ENCODE measurements around the gene OR10P1.

OR10P1 gene

GRCh38 chr12:55658212-55658611 is 21.5 kb downstream of the OR10P1 start:
- Histone ChIP-seq H3K36me3 (replicated peaks) (no peaks in the 10 kb centered on the region), H3K4me3 (no peak overlapping the region), H3K27me3 (ENCODE audit: low read depth) (peaks cover 4% of the 10 kb centered on the region; the same call in 1 of the 2 replicates), H3K4me1 (no peaks in the 10 kb centered on the region), H3K9me3 (no peaks in the 10 kb centered on the region)
- in situ Hi-C loops (cut with MboI; ENCODE audit: low sequenced_read_pairs) = no loop called here
- DNase-seq (ENCODE audit: low spot score in 2 of 2) = no peak

DNA sequence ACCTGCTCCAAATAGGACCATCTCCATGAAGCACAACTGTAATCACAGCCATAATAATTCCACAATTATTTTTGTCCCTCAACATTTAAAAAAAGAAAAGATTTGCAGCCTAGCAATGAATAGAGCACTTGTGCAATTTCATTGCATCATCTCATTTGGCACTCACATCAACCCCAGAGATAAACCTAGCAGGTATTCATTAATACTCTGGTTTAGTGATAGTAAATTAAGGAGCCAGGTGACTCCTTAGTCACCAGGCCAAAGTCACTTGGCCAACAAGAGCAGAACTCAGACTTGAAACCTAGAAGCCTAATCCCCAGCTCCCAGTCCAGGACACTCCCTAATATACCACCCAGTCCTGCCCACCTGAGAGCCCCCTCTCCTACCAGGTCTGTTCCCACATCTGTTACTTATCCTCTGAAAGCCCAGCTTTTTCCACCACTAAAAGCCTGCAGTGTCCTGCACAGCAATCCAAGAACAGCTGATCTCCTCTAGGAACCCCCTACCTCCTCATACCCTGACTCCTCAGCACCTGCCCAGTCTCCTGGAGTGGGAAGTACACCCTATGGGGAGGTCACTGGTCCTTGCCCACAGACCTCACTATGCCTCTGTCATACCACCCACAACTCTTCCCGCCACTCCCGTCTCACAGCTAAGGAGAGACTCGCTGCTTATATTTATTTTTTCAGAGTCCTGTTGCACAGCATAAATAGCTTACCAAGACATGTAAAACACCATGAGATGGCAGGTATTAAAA is 22.1 kb downstream of the OR10P1 start:
- Histone ChIP-seq H3K4me1 (no peaks in the 10 kb centered on the region), H3K27me3 (ENCODE audit: low read depth) (peaks cover 4% of the 10 kb centered on the region; the same call in 1 of the 2 replicates), H3K9me3 (no peaks in the 10 kb centered on the region), H3K4me3 (no peak overlapping the region), H3K36me3 (replicated peaks) (no peaks in the 10 kb centered on the region)
- in situ Hi-C loops (cut with MboI; ENCODE audit: low sequenced_read_pairs) = no loop called here
- DNase-seq (ENCODE audit: low spot score in 2 of 2) = no peak

GRCh38 chr12:55659486-55660385 is 23.0 kb downstream of the OR10P1 start:
- Histone ChIP-seq H3K9me3 (no peaks in the 10 kb centered on the region), H3K4me3 (no peak overlapping the region), H3K36me3 (replicated peaks) (no peaks in the 10 kb centered on the region), H3K4me1 (no peaks in the 10 kb centered on the region), H3K27me3 (ENCODE audit: low read depth) (peaks cover 4% of the 10 kb centered on the region; the same call in 1 of the 2 replicates)
- in situ Hi-C loops (cut with MboI; ENCODE audit: low sequenced_read_pairs) = no loop called here
- DNase-seq (ENCODE audit: low spot score in 2 of 2) = no peak

DNA sequence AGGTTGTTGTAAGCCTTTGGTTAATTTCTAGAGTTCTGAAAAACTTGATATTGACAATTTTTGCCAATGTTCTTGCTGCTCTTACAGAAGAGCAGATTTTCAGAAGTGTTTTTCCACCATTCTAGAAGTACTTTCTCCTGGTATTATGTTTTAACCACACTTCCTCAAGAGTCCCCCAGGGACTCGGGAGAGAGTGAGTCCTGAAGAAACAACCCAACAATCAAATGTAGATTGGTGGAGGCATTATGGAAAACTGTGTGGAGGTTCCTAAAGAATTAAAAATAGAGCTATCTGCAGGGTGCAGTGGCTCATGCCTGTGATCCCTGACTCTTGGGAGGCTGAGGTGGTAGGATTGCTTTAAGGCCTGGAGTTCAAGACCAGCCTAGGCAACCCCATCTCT is 26.7 kb downstream of the OR10P1 start:
- Histone ChIP-seq H3K4me1 (no peaks in the 10 kb centered on the region), H3K36me3 (replicated peaks) (no peaks in the 10 kb centered on the region), H3K9me3 (no peaks in the 10 kb centered on the region), H3K27me3 (ENCODE audit: low read depth) (no peaks in the 10 kb centered on the region; the same call in 1 of the 2 replicates), H3K4me3 (no peak overlapping the region)
- no peak for DNase-seq (ENCODE audit: low spot score in 2 of 2)
- in situ Hi-C loops (cut with MboI; ENCODE audit: low sequenced_read_pairs) = no loop called here

DNA sequence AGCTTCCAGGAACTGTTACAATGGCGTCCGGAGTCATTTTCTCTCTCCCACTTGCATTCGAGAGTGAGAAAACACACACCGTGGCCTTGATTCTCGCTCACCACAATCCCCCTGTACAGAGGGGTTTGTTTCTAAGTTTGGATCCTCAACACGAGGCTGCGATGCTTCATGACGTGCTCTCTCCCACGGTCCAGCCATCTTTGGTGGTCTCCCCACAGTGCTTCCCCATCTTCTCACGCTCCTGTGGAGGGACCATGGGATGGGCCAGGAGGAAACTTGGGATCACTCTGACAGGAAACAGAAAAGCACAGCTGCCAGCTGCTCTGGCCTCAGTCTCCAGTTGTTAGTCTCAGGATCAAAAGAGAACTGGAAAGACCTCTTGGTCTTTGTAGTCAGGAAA is 28.1 kb downstream of the OR10P1 start:
- Histone ChIP-seq H3K9me3 (no peaks in the 10 kb centered on the region), H3K36me3 (replicated peaks) (no peaks in the 10 kb centered on the region), H3K27me3 (ENCODE audit: low read depth) (no peaks in the 10 kb centered on the region; the same call in 1 of the 2 replicates), H3K4me1 (no peaks in the 10 kb centered on the region), H3K4me3 (no peak overlapping the region)
- no peak for DNase-seq (ENCODE audit: low spot score in 2 of 2)
- in situ Hi-C loops (cut with MboI; ENCODE audit: low sequenced_read_pairs) = no loop called here

DNA sequence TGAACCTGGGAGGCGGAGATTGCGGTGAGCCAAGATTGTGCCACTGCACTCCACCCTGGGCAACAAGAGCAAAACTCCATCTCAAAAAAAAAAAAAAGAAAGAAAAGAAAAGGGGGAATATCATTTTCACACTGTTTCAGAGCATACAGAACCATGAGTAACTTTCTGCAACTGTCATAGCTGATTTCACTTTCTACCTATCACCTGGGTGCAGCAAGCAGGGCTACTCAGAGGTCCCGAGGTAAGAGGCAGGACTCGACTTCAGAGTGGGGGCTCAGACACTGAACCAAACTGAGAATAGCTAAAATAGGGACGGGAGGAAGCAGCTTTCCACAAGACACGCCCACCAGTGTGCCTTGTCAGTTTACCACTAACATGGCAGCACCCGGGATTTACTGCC is 29.8 kb downstream of the OR10P1 start:
- no peak for DNase-seq (ENCODE audit: low spot score in 2 of 2)
- Histone ChIP-seq H3K27me3 (ENCODE audit: low read depth) (no peaks in the 10 kb centered on the region; the same call in 1 of the 2 replicates), H3K36me3 (replicated peaks) (no peaks in the 10 kb centered on the region), H3K4me1 (no peaks in the 10 kb centered on the region), H3K4me3 (no peak overlapping the region), H3K9me3 (no peaks in the 10 kb centered on the region)
- in situ Hi-C loops (cut with MboI; ENCODE audit: low sequenced_read_pairs) = no loop called here

- no peak for DNase-seq (ENCODE audit: low spot score in 2 of 2)
- Histone ChIP-seq H3K36me3 (replicated peaks) (no peaks in the 10 kb centered on the region), H3K27me3 (ENCODE audit: low read depth) (no peaks in the 10 kb centered on the region; the same call in 1 of the 2 replicates), H3K4me3 (no peak overlapping the region), H3K9me3 (no peaks in the 10 kb centered on the region), H3K4me1 (no peaks in the 10 kb centered on the region)
- in situ Hi-C loops (cut with MboI; ENCODE audit: low sequenced_read_pairs) = no loop called here
Observed at GRCh38 chr12:55670276-55670675, 33.6 kb downstream of the OR10P1 start.

DNA sequence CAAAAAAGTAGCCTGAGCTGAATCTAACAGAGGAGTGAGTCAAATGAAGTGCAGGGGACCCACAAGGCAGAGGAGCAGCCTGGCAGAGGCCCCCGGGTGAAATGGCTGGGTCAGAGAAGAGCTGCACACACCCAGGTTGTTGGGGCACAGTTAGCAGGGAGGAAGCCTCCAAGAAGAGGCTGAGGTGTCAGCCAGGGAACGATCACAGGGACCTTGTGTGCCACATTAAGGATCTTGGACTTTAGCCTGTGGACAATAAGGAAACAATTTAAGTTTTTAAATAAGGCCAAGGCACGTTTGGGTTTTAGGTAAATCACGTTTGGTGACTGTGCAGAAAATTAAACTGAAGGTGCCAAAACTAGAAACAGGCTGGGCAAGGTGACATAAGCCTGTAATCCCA is 35.1 kb downstream of the OR10P1 start:
- no peak for DNase-seq (ENCODE audit: low spot score in 2 of 2)
- Histone ChIP-seq H3K4me1 (no peaks in the 10 kb centered on the region), H3K9me3 (no peaks in the 10 kb centered on the region), H3K36me3 (replicated peaks) (no peaks in the 10 kb centered on the region), H3K4me3 (no peak overlapping the region), H3K27me3 (ENCODE audit: low read depth) (no peaks in the 10 kb centered on the region; the same call in 1 of the 2 replicates)
- in situ Hi-C loops (cut with MboI; ENCODE audit: low sequenced_read_pairs) = no loop called here

DNA sequence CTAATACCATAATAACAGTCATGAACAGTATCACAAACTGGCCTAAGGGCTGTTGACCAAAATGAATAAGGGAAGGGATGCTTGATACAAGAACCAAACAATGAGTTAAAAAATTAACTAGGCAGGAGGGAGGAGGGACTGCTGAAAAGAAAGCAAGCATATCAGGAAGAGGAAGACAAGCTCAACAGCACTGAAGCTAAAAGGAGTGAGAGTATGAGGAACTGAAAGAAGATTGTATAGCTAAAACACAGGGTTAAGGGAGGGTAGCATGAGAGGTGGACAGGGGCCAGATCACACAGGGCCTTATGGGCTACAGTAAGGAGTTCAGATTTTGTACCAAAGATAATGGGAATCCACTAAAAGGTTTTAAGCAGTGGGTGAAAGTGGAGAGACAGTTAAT is 36.9 kb downstream of the OR10P1 start:
- no peaks in the 10 kb centered on the region for H3K36me3 ChIP-seq (replicated peaks)
- DNase-seq (ENCODE audit: low spot score in 2 of 2) = no peak
- in situ Hi-C loops (cut with MboI; ENCODE audit: low sequenced_read_pairs) = no loop called here
- no peaks in the 10 kb centered on the region; the same call in 1 of the 2 replicates for H3K27me3 ChIP-seq (ENCODE audit: low read depth)
- no peaks in the 10 kb centered on the region for H3K9me3 ChIP-seq
- no peaks in the 10 kb centered on the region for H3K4me1 ChIP-seq
- no peak overlapping the region for H3K4me3 ChIP-seq

GRCh38 chr12:55675666-55676065 is 39.0 kb downstream of the OR10P1 start:
- H3K4me3 ChIP-seq = no peak overlapping the region
- no peak for DNase-seq (ENCODE audit: low spot score in 2 of 2)
- in situ Hi-C loops (cut with MboI; ENCODE audit: low sequenced_read_pairs) = no loop called here

DNA sequence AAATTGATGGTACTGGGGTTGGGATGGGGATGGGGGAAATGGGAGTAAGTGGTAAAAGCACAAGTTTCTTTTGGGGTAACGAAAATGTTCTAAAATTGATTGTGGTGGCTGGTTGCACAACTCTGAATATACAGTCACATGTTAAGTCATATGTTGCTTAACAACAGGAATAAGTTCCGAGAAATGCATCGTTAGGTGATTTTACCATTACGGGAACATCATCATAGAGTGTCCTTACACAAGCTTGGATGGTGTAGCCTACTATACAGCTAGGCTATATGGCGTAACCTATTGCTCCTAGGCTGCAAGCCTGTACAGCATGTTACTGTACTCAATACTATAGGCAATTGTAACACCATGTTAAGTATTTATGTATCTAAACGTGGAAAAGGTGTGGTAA is 40.0 kb downstream of the OR10P1 start:
- Histone ChIP-seq H3K4me3 (no peak overlapping the region), H3K4me1 (no peaks in the 10 kb centered on the region), H3K9me3 (no peaks in the 10 kb centered on the region), H3K27me3 (ENCODE audit: low read depth) (no peaks in the 10 kb centered on the region; the same call in 1 of the 2 replicates), H3K36me3 (replicated peaks) (no peaks in the 10 kb centered on the region)
- in situ Hi-C loops (cut with MboI; ENCODE audit: low sequenced_read_pairs) = no loop called here
- no peak for DNase-seq (ENCODE audit: low spot score in 2 of 2)

More at GRCh38 chr12:55675666-55676065, 39.0 kb downstream of the OR10P1 start:
- no peaks in the 10 kb centered on the region; the same call in 1 of the 2 replicates for H3K27me3 ChIP-seq (ENCODE audit: low read depth)
- no peaks in the 10 kb centered on the region for H3K36me3 ChIP-seq (replicated peaks)
- no peaks in the 10 kb centered on the region for H3K4me1 ChIP-seq
- H3K9me3 ChIP-seq = no peaks in the 10 kb centered on the region

DNA sequence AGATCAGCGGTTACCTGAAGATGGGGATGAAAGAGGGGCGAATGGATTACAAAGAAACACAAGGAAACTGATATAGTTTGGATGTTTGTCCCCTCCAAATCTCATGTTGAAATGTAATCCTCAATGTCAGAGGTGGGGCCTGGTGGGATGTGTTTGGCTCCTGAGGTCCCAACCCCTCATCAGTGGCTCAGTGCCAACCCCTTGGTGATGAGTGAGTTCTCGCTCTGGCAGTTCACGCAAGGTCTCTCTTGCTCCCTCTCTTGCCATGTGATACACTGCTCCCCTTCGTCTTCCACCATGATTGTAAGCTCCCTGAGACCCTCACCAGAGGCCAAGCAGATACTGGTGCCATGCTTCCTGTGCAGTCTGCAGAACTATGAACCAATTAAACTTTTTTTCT is 43.0 kb downstream of the OR10P1 start:
- Histone ChIP-seq H3K9me3 (no peaks in the 10 kb centered on the region), H3K27me3 (ENCODE audit: low read depth) (no peaks in the 10 kb centered on the region), H3K4me3 (no peak overlapping the region), H3K4me1 (no peaks in the 10 kb centered on the region), H3K36me3 (replicated peaks) (no peaks in the 10 kb centered on the region)
- no peak for DNase-seq (ENCODE audit: low spot score in 2 of 2)
- in situ Hi-C loops (cut with MboI; ENCODE audit: low sequenced_read_pairs) = no loop called here

DNA sequence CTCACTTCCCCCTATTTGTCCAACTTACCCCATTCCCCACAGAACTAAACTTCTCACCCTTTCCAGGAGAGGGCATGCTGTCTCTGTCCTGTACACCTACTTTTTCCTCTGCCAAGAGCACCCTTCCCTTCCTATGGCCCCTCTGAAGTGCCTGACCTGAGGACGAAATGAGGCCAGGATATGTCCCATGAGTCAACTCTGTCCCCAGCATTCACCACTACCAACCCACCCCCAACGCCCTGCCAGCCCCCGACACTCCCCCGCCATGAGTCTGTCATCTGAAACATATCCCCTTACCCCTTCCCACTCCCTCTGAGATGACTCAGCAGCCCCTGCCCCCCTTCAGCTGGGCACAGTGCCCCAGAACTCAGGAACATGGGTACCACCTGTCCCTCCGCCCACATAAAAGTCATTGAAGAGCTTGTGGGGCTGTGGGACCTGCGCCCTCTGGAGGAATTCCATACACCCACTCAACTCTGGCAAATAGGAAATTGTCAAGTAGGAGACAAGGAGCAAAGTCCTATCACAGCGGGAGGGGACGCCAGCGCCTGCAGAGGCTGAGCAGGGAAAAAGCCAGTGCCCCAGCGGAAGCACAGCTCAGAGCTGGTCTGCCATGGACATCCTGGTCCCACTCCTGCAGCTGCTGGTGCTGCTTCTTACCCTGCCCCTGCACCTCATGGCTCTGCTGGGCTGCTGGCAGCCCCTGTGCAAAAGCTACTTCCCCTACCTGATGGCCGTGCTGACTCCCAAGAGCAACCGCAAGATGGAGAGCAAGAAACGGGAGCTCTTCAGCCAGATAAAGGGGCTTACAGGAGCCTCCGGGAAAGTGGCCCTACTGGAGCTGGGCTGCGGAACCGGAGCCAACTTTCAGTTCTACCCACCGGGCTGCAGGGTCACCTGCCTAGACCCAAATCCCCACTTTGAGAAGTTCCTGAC is 44.7 kb downstream of the OR10P1 start:
- Histone ChIP-seq H3K27me3 (ENCODE audit: low read depth) (no peaks in the 10 kb centered on the region), H3K4me3 (peak overlapping the region; percentile 35), H3K36me3 (replicated peaks) (no peaks in the 10 kb centered on the region), H3K4me1 (no peaks in the 10 kb centered on the region), H3K9me3 (no peaks in the 10 kb centered on the region)
- in situ Hi-C loops (cut with MboI; ENCODE audit: low sequenced_read_pairs) = no loop called here
- DNase-seq (ENCODE audit: low spot score in 2 of 2) = peak; percentile 77 to 84
